ENCODE measurements around the gene HDLBP. TPM values are rescaled to one million over a fixed set of nuclear protein-coding genes. Genes with fewer than 3 reads are reported as not detected.

Gene HDLBP
- total and polyA plus RNA-seq, 12 donors: 206 to 419 (median 353) TPM

- Histone ChIP-seq H3K4me3 (no peak overlapping the region), H3K27me3 (no peaks in the 10 kb centered on the region), H3K36me3 (peaks cover 10 to 100% (median 83%) of the 10 kb centered on the region in 9 donors), H3K27ac (no peak overlapping the region), H3K4me1 (peaks cover 0 to 10% (median 0%) of the 10 kb centered on the region in 9 donors), H3K9me3 (no peaks in the 10 kb centered on the region)
- intact Hi-C loops (cut with DNase I): loop anchor here in 1 of 10 donors (10.0 kb wide), 1 partner anchor 87 kb away; no protein-coding TSS in a partner anchor
- ATAC-seq: no peak
- TF ChIP-seq, protein P1, sequence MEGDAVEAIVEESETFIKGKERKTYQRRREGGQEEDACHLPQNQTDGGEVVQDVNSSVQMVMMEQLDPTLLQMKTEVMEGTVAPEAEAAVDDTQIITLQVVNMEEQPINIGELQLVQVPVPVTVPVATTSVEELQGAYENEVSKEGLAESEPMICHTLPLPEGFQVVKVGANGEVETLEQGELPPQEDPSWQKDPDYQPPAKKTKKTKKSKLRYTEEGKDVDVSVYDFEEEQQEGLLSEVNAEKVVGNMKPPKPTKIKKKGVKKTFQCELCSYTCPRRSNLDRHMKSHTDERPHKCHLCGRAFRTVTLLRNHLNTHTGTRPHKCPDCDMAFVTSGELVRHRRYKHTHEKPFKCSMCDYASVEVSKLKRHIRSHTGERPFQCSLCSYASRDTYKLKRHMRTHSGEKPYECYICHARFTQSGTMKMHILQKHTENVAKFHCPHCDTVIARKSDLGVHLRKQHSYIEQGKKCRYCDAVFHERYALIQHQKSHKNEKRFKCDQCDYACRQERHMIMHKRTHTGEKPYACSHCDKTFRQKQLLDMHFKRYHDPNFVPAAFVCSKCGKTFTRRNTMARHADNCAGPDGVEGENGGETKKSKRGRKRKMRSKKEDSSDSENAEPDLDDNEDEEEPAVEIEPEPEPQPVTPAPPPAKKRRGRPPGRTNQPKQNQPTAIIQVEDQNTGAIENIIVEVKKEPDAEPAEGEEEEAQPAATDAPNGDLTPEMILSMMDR (IDR thresholded peaks at IDR 0.05): peak in 1 of 9 donors; percentile 12
- no peak for DNase-seq
- 83 to 87% methylated on average over 11 of the region's 11 CpGs for WGBS, 2 donors
These were observed 57.9 kb downstream of the HDLBP start for GRCh38 chr2:241257419-241258032.

GRCh38 chr2:241256168-241256545, 59.3 kb downstream of the HDLBP start:
- intact Hi-C loops (cut with DNase I): loop anchor here in 1 of 10 donors (10.0 kb wide), 1 partner anchor 89 kb away; no protein-coding TSS in a partner anchor
- Histone ChIP-seq H3K27ac (no peak overlapping the region), H3K4me3 (no peak overlapping the region), H3K4me1 (peaks cover 0 to 10% (median 0%) of the 10 kb centered on the region in 9 donors), H3K9me3 (no peaks in the 10 kb centered on the region), H3K27me3 (no peaks in the 10 kb centered on the region), H3K36me3 (peaks cover 10 to 100% (median 86%) of the 10 kb centered on the region in 9 donors)
- no peak for DNase-seq
- no peak for ATAC-seq
- TF ChIP-seq, protein P1 (IDR thresholded peaks at IDR 0.05): no peak
- WGBS, 2 donors: 81 to 86% methylated on average over 11 of the region's 11 CpGs

DNA sequence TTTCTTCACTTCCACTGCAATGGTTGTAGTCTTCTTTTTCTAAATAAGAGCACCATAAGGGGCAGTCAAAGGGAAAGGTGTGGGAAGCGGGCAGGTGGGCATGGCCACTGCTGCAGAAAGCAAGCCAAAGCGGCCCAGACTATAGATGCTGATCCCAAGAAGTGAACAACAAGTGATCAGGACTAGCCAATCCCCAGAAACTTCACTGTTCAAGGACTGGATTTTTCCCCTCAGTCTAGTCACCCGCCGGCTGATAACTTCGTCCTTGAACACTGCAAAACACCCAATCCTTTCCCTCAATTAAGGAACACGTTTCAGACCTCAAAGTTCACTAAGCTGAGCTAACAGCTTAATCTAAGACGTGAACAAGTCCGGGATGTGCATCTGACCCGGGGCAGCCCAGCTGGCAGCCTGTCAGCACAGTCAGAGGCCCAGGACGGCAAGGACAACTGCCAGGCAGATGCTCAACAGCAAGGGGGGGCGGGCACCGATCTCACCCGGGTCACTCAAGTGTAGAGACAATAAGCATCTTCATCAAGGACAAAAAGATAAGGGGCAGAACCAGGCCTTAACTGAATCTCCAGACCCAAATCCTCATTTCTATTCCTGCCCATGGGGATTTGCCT, 59.8 kb downstream of the HDLBP start:
- intact Hi-C loops (cut with DNase I): loop anchor here in 1 of 10 donors (10.0 kb wide), 1 partner anchor 89 kb away; no protein-coding TSS in a partner anchor
- Histone ChIP-seq H3K4me3 (no peak overlapping the region), H3K9me3 (no peaks in the 10 kb centered on the region), H3K27ac (no peak overlapping the region), H3K27me3 (no peaks in the 10 kb centered on the region), H3K36me3 (peaks cover 10 to 100% (median 87%) of the 10 kb centered on the region in 9 donors), H3K4me1 (peaks cover 0 to 10% (median 0%) of the 10 kb centered on the region in 9 donors)
- no peak for DNase-seq
- TF ChIP-seq, protein P1 (IDR thresholded peaks at IDR 0.05): no peak
- no peak for ATAC-seq
- 77 to 84% methylated on average over 13 of the region's 13 CpGs for WGBS, 2 donors

- DNase-seq (no peak), ATAC-seq (no peak)
- peaks cover 10 to 100% (median 87%) of the 10 kb centered on the region in 9 donors for H3K36me3 ChIP-seq
- no peaks in the 10 kb centered on the region for H3K9me3 ChIP-seq
- 93 to 96% methylated on average over 10 of the region's 10 CpGs for WGBS, 2 donors
- peaks cover 0 to 10% (median 0%) of the 10 kb centered on the region in 9 donors for H3K4me1 ChIP-seq
- no peak overlapping the region for H3K4me3 ChIP-seq
- H3K27ac ChIP-seq: no peak overlapping the region
- H3K27me3 ChIP-seq: no peaks in the 10 kb centered on the region
- intact Hi-C loops (cut with DNase I): loop anchor here in 1 of 10 donors (10.0 kb wide), 1 partner anchor 90 kb away; no protein-coding TSS in a partner anchor
- TF ChIP-seq, protein P1 (IDR thresholded peaks at IDR 0.05): no peak
These were observed 60.5 kb downstream of the HDLBP start for GRCh38 chr2:241254904-241255351.

Measured in heart right ventricle (tissue), 16 donors.